GM18861 (cell line): ENCODE measurements around the gene EMCN.
"Not testable (repeated sequence)": the region's sequence is repeated elsewhere in the genome, so short reads cannot be mapped to it uniquely, and the experiment has no call there.

Experiments used
- ATAC-seq: cut with Tn5 transposase; IDR thresholded peaks from one replicate; pipeline ENCODE4 v1.9.1; 2021; ENCODE audit not compliant: unreplicated experiment

EMCN gene

GRCh38 chr4:100386270-100386669 is 131.6 kb downstream of the EMCN start:
- ATAC-seq: no peak

- ATAC-seq: not testable (repeated sequence)
Measured at GRCh38 chr4:100380401-100380800, 137.4 kb downstream of the EMCN start.

- no peak for ATAC-seq
Measured at GRCh38 chr4:100379583-100380105, 138.2 kb downstream of the EMCN start.

- ATAC-seq: no peak
Measured at GRCh38 chr4:100372432-100372831, 145.4 kb downstream of the EMCN start.

GRCh38 chr4:100369871-100370270 is 148.0 kb downstream of the EMCN start:
- no peak for ATAC-seq

GRCh38 chr4:100367451-100367850 is 150.4 kb downstream of the EMCN start:
- ATAC-seq: no peak

GRCh38 chr4:100366213-100366612 is 151.6 kb downstream of the EMCN start:
- no peak for ATAC-seq

- ATAC-seq: no peak
Measured at GRCh38 chr4:100362366-100362765, 155.5 kb downstream of the EMCN start.

GRCh38 chr4:100361336-100361735 is 156.5 kb downstream of the EMCN start:
- ATAC-seq: no peak

GRCh38 chr4:100360211-100360610 is 157.6 kb downstream of the EMCN start:
- ATAC-seq: no peak

- no peak for ATAC-seq
Measured at GRCh38 chr4:100359441-100359840, 158.4 kb downstream of the EMCN start.

GRCh38 chr4:100357542-100357941 is 160.3 kb downstream of the EMCN start:
- ATAC-seq: no peak

GRCh38 chr4:100356172-100356571 is 161.7 kb downstream of the EMCN start:
- ATAC-seq: no peak

- not testable (repeated sequence) for ATAC-seq
Measured at GRCh38 chr4:100352352-100352751, 165.5 kb downstream of the EMCN start.

- no peak for ATAC-seq
Measured at GRCh38 chr4:100348473-100348872, 169.3 kb downstream of the EMCN start.

- no peak for ATAC-seq
Measured at GRCh38 chr4:100347241-100347640, 170.6 kb downstream of the EMCN start.

GRCh38 chr4:100345585-100345984 is 172.2 kb downstream of the EMCN start:
- ATAC-seq: no peak
